Subcutaneous abdominal adipose tissue (tissue), 5 donors: Measurements from ENCODE around the gene ZFP1.
"Not testable (repeated sequence)": the region's sequence is repeated elsewhere in the genome, so short reads cannot be mapped to it uniquely, and the experiment has no call there.

Experiments
- H3K27ac ChIP-seq: one replicate; pipeline ENCODE4 v1.7.0; 2013; ENCODE audit warnings: low read depth, mild to moderate bottlenecking, inconsistent platforms, low read length, moderate library complexity
- H3K27me3 ChIP-seq, 5 donors: one replicate each; pipeline ENCODE4 v1.7.0; 2013; ENCODE audit warnings: low read length in 5 of 5, inconsistent platforms in 1 of 5; ENCODE audit not compliant: control insufficient read depth in 5 of 5, insufficient read depth in 4 of 5
- H3K36me3 ChIP-seq, 5 donors: one replicate each; pipeline ENCODE4 v1.7.0; 2013; ENCODE audit warnings: low read length in 5 of 5; ENCODE audit not compliant: control insufficient read depth in 5 of 5, insufficient read depth in 5 of 5
- H3K4me1 ChIP-seq, 5 donors: one replicate each; pipeline ENCODE4 v1.7.0; 2013; ENCODE audit warnings: low read length in 5 of 5, mild to moderate bottlenecking in 3 of 5, moderate library complexity in 1 of 5; ENCODE audit not compliant: control insufficient read depth in 5 of 5, insufficient read depth in 5 of 5
- H3K4me3 ChIP-seq, 5 donors: one replicate each; pipeline ENCODE4 v1.7.0; 2013; ENCODE audit warnings: low read length in 5 of 5, low read depth in 1 of 5
- H3K9ac ChIP-seq, 5 donors: one replicate each; pipeline ENCODE4 v1.7.0; 2013; ENCODE audit warnings: low read length in 5 of 5, mild to moderate bottlenecking in 4 of 5, moderate library complexity in 3 of 5
- H3K9me3 ChIP-seq, 5 donors: one replicate each; pipeline ENCODE4 v1.7.0; 2013; ENCODE audit warnings: low read length in 5 of 5; ENCODE audit not compliant: control insufficient read depth in 5 of 5
- donor health status: healthy.
- donor health status: healthy.
- donor health status: healthy.
- donor health status: healthy.
- donor health status: healthy.

Gene ZFP1

DNA sequence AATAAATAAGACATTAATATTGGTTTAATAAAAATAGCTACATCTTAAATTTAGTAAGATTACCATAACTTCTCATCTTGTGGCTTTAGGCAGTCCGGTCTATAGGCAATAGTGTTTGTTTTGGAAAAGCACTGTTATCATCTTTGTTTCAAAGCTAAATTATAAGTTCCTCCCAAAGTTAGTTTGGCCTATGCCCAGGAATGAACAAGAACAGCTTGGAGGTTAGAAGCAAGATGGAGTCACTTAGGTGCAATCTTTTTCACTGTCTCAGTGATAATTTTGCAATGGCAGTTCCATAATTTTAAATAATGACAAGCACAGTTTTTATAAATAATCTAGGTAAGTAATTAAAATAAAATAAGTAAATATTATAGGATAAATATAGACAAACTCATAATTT, 25.7 kb upstream of the ZFP1 start:
- no peak overlapping the region for H3K27ac ChIP-seq
- H3K36me3 ChIP-seq = no peaks in the 10 kb centered on the region
- H3K27me3 ChIP-seq = no peaks in the 10 kb centered on the region
- peaks cover 0 to 15% (median 6%) of the 10 kb centered on the region in 5 donors for H3K9me3 ChIP-seq
- H3K4me3 ChIP-seq = no peak overlapping the region
- H3K9ac ChIP-seq = no peak overlapping the region
- no peaks in the 10 kb centered on the region for H3K4me1 ChIP-seq

DNA sequence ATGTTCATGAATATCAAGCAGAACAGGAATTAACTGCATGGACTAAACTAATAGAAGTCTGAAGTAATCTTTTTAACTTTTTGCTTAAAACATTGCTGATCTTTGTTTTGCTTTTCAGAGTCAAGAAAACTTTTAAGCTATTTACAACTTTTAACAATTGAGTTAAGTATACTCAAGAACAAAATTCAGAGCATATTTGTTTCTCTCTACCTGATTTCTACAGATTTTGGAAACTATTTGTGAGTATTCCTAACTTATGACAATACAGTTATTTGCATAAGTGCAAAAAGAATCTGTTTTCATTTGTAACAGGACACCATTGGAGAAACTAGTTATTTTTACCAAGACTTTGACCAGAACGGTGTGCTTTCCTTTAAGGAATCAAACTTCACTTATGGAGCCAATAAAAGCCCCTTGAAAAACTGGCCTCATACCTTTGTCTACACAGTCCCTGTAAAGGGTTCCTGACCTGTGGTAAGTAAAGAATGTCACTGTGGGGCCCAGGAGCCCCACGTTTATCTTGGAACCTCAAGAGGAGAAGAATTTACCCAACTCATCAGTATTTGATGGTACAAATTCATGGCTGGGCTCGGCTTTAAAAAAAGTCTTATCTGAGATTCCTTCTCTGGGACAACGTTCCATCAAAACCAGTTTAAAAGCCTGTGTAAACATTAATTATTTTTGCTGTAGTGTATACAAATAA, 20.5 kb upstream of the ZFP1 start:
- Histone ChIP-seq H3K27ac (no peak overlapping the region), H3K4me3 (no peak overlapping the region), H3K9me3 (peaks cover 0 to 4% (median 0%) of the 10 kb centered on the region in 5 donors), H3K36me3 (no peaks in the 10 kb centered on the region), H3K4me1 (no peaks in the 10 kb centered on the region), H3K9ac (no peak overlapping the region), H3K27me3 (peaks cover 0 to 2% (median 0%) of the 10 kb centered on the region in 5 donors)

DNA sequence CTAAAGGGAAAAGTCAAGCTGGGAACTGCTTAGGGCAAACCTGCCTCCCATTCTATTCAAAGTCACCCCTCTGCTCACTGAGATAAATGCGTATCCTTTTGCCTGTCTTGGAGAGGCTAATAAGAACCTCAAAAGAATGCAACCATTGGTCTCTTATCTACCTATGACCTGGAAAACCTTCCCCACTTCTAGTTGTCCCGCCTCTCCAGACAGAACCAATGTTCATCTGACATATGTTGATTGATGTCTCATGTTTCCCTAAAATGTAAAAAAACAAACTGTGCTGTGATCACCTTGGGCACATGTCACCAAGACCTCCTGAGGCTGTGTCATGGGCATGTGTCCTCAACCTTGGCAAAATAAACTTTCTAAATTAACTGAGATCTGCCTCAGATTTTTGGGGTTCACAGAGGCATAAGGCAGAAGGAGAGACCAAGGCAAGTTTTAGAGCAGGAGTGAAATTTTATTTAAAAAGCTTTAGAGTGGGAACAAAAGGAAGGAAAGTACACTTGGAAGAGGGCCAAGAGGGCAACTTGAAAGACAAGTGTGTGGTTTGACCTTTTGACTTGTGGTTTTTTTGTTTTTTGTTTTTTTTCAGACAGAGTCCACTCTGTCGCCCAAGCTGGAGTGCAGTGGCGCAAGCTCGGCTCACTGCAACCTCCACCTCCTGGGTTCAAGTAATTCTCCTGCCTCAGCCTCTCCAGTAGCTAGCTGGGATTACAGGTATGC, 18.7 kb upstream of the ZFP1 start:
- not testable (repeated sequence) for H3K9ac ChIP-seq, H3K4me3 ChIP-seq, H3K4me1 ChIP-seq, H3K9me3 ChIP-seq, H3K36me3 ChIP-seq, H3K27me3 ChIP-seq, H3K27ac ChIP-seq

DNA sequence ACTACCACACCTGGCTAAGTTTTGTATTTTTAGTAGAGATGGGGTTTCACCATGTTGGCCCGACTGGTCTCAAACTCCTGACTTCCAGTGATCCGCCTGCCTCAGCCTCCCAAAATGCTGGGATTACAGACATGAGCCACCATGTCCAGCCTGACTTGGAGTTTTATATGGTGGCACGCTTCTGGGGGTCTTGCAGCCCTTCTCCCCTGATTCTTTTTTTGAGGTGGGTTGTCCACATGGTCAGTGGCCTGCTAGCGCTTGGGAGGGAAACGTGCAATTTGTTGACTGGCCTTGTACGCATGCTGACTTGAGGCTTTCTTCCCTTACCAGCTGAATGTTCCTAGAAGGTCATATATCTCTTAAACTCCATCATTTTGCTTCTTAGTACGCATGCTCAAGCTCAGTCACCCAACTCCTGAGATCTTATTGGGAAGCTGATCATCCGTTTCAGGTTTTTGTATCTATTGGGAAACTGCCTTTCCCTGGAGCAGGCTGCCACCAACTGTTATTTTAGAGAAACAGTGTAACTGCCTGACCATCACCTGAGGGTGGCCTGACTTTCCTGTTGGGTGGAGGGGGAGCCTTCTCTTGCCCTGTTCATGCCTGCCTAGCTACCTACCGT, 18.1 kb upstream of the ZFP1 start:
- Histone ChIP-seq H3K4me3 (no peak overlapping the region), H3K27ac (no peak overlapping the region), H3K9me3 (peaks cover 0 to 4% (median 0%) of the 10 kb centered on the region in 5 donors), H3K27me3 (peaks cover 0 to 2% (median 0%) of the 10 kb centered on the region in 5 donors), H3K36me3 (no peaks in the 10 kb centered on the region), H3K4me1 (no peaks in the 10 kb centered on the region), H3K9ac (no peak overlapping the region)

DNA sequence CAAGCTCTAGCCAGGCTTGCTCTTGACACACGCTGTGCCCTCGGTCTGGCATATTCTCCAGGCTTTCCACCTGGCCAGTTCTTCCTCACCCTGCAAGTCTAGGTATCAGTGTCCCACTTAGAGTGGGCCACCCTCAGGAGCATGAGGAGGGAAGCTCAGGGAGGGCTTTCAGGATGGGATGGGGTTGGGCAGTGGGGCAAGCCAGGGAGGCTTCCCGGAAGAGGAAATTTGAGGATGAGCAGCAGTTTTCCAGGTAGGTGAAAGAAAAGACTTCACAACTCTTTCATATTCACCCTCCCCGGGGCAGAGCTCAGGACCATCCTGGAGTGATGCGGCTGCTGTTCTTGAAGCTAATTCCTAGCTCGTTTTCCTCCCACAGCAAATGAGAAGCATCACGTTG, 17.2 kb upstream of the ZFP1 start:
- Histone ChIP-seq H3K4me1 (no peaks in the 10 kb centered on the region), H3K9ac (no peak overlapping the region), H3K9me3 (peaks cover 0 to 4% (median 0%) of the 10 kb centered on the region in 5 donors), H3K27ac (no peak overlapping the region), H3K36me3 (no peaks in the 10 kb centered on the region), H3K27me3 (peaks cover 0 to 2% (median 0%) of the 10 kb centered on the region in 5 donors), H3K4me3 (no peak overlapping the region)

DNA sequence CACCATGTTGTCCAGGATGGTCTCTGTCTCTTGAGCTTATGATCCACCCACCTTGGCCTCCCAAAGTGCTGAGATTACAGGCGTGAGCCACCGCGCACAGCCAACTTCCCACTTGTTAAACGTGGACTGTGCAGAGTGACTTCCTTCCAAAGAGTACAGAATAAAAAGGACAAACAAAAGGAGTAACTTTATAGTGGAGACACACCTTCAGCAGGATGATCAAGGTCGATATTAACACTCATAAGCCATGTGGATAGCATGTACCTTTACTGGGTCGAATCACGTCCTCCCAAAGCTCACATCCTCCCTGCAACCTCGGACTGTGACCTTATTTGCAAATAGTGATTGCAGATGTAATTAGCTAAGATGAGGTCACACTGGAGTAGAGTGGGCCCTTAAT, 10.1 kb upstream of the ZFP1 start:
- Histone ChIP-seq H3K36me3 (no peaks in the 10 kb centered on the region), H3K27ac (no peak overlapping the region), H3K27me3 (no peaks in the 10 kb centered on the region), H3K4me3 (peak overlapping the region in 1 of 5 donors; percentile 31), H3K9me3 (no peaks in the 10 kb centered on the region), H3K4me1 (peaks cover 0 to 5% (median 0%) of the 10 kb centered on the region in 5 donors), H3K9ac (no peak overlapping the region)

DNA sequence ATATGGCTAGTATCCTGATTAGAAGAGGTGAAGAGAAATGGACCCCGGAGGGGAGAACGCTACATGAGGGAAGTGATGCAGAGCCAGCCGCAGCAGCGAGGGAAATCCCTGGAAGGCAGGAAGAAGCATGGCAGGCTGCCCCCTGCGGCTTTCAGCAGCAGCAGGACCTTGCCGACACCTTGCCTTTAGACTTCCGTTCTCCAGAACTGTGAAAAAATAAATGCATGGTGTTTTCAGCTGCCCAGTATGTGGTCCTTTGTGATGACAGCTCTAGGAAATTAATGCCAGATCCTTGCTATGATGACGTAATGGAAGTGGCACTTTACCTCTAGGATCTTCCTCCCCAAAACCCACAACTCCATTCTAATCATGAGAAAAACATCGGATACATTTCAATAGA, 9.7 kb upstream of the ZFP1 start:
- no peak overlapping the region for H3K27ac ChIP-seq
- no peaks in the 10 kb centered on the region for H3K9me3 ChIP-seq
- H3K9ac ChIP-seq = no peak overlapping the region
- H3K27me3 ChIP-seq = no peaks in the 10 kb centered on the region
- peak overlapping the region in 1 of 5 donors; percentile 31 for H3K4me3 ChIP-seq
- peaks cover 0 to 5% (median 0%) of the 10 kb centered on the region in 5 donors for H3K4me1 ChIP-seq
- no peaks in the 10 kb centered on the region for H3K36me3 ChIP-seq

DNA sequence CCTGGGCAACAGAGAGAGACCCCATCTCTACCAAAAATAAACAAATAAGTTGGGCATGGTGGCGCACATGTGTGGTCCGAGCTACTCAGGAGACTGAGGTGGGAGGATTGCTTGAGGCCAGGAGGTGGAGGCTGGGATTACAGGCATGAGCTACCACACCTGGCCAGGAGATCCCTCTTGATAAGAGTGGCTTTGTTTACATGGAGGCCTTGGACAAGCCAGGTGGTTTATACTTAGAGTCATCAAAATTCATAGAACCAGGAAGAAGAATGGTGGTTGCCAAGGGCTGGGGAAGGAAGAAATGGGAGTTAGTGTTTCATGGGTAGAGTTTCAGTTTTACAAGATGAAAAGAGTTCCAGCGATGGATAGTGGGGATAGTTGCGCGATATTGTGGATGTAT, 8.8 kb upstream of the ZFP1 start:
- no peaks in the 10 kb centered on the region for H3K36me3 ChIP-seq
- H3K9me3 ChIP-seq = no peaks in the 10 kb centered on the region
- no peak overlapping the region for H3K4me3 ChIP-seq
- H3K27me3 ChIP-seq = no peaks in the 10 kb centered on the region
- no peak overlapping the region for H3K9ac ChIP-seq
- peaks cover 0 to 5% (median 0%) of the 10 kb centered on the region in 5 donors for H3K4me1 ChIP-seq
- no peak overlapping the region for H3K27ac ChIP-seq

DNA sequence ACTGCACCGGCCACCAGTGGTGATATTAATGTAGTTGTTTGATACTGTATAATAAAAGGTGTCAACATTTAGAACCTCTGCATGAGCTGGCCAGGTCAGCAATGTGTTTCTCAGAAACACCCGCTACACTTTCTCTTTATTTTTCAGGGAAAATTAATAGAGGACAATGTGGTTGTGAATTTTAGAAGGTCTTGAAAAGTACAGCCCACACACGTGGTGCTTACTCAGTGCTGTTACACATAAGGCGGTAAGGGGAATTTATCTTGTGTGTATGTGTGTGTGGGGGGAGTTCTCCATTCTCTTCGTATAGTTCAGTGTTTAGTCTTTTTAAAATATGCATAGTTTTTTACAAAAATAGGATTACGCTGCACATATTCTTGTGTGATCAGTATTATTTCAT, 4.4 kb upstream of the ZFP1 start:
- Histone ChIP-seq H3K27ac (no peak overlapping the region), H3K27me3 (no peaks in the 10 kb centered on the region), H3K4me3 (no peak overlapping the region), H3K36me3 (no peaks in the 10 kb centered on the region), H3K4me1 (peaks cover under 1 to 4% (median 2%) of the 10 kb centered on the region in 5 donors), H3K9ac (no peak overlapping the region), H3K9me3 (peaks cover 0 to 8% (median 4%) of the 10 kb centered on the region in 5 donors)

DNA sequence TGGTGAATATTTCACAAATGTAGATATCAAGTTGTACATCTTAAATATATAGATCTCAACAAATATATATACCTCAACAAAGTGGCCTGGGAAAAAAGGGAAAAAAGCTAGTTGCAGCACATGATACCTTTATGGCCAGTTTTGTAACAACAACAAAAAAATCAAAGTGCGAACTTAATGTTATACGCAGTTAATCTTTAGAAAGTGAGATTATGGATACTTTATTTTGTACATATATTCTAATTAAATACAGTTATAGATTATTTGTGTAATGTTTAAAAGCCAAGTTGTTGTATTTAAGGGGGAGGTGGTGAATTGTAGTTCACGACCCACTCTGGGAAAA, 385 bp upstream of the ZFP1 start:
- peak overlapping the region in 4 of 5 donors; percentile 29 to 99 (median 80) for H3K4me3 ChIP-seq
- no peaks in the 10 kb centered on the region for H3K27me3 ChIP-seq
- H3K9me3 ChIP-seq = peaks cover 3 to 25% (median 20%) of the 10 kb centered on the region in 5 donors
- H3K4me1 ChIP-seq = peaks cover 2 to 8% (median 6%) of the 10 kb centered on the region in 5 donors
- peak overlapping the region; percentile 90 for H3K27ac ChIP-seq
- peak overlapping the region in 1 of 5 donors; percentile 92 for H3K9ac ChIP-seq
- H3K36me3 ChIP-seq = no peaks in the 10 kb centered on the region
